A549 (cell line): ENCODE data around the gene MATR3. TPM values are rescaled to one million over a fixed set of nuclear protein-coding genes. Genes with fewer than 3 reads are reported as not detected.

Source experiments
- ATAC-seq, 2 experiments: fragments of 200-7000 bp in 1 of 2; fragments of >200 bp in 1 of 2; cut with Nextera tagmentation in 1 of 2; cut with Tn5 transposase in 1 of 2; 3 replicates each; pipeline versions ENCODE4 v1.8.0 to v1.9.1; 2018 to 2020; ENCODE audit warnings: mild to moderate bottlenecking in 1 of 2, moderate library complexity in 1 of 2
- CTCF ChIA-PET: fragments of 300-600 bp; sonication (Branson Sonifier 250); formaldehyde crosslinking; extraction: SDS; loops from one replicate; lab custom pipeline; 2021; ENCODE audit warnings: antibody characterized with exemption, inconsistent platforms; lab: Yijun Ruan, JAX
- POLR2A ChIA-PET: fragments of 350-600 bp; formaldehyde crosslinking; extraction: SDS; loops from one replicate; lab custom pipeline; 2021; ENCODE audit warnings: antibody characterized with exemption, inconsistent platforms; lab: Yijun Ruan, JAX
- DNase-seq, 2 experiments: peaks; one replicate each; pipeline versions ENCODE4 v3.0.0 to v3.0.0-alpha.2; 2011 to 2016; ENCODE audit warnings: low read depth in 1 of 2, low spot score in 1 of 2
- FAIRE-seq: peaks from 2 replicates; lab custom pipeline; 2011; peaks lifted over from hg19 to GRCh38; lab: Jason Lieb, UNC
- H3K27ac ChIP-seq, 2 experiments: fragments of >200 bp; sonication (Bioruptor Twin); formaldehyde crosslinking; 3 replicates each; pipeline ENCODE4 v1.5.1; 2016 to 2017
- H3K4me1 ChIP-seq: fragments of >200 bp; sonication (Bioruptor Twin); formaldehyde crosslinking; 3 replicates; pipeline ENCODE4 v1.6.1; 2016
- H3K4me2 ChIP-seq: fragments of >200 bp; sonication (Bioruptor Twin); formaldehyde crosslinking; 3 replicates; pipeline ENCODE4 v1.6.1; 2016
- H3K4me3 ChIP-seq: fragments of >200 bp; sonication (Bioruptor Twin); formaldehyde crosslinking; 3 replicates; pipeline ENCODE4 v1.5.1; 2016
- H3K9me3 ChIP-seq: fragments of >200 bp; sonication (Bioruptor Twin); formaldehyde crosslinking; 3 replicates; pipeline ENCODE4 v1.6.1; 2016
- CBX2 ChIP-seq: fragments of 200-600 bp; sonication (generic); IDR thresholded peaks from 2 replicates; pipeline ENCODE4 v1.6.1; 2016; ENCODE audit warnings: low read depth, mild to moderate bottlenecking, borderline replicate concordance
- CBX8 ChIP-seq: fragments of 200-600 bp; sonication (generic); IDR thresholded peaks from 2 replicates; pipeline ENCODE4 v1.6.1; 2016
- EHF ChIP-seq: fragments of 250-450 bp; sonication (Bioruptor Pico); IDR thresholded peaks from 2 replicates; pipeline ENCODE4 v1.5.0; 2020; ENCODE audit warnings: mild to moderate bottlenecking
- EP300 ChIP-seq, 2 experiments: fragments of >200 bp; sonication (Bioruptor Twin); formaldehyde crosslinking; IDR thresholded peaks; 2 replicates in 1 of 2; 3 replicates in 1 of 2; pipeline ENCODE4 v1.6.1; 2016 to 2017
- ESRRA ChIP-seq: fragments of 150-350 bp; IDR thresholded peaks from 2 replicates; pipeline ENCODE4 v1.6.1; 2014; ENCODE audit warnings: mild to moderate bottlenecking, low read length, borderline replicate concordance
- HOXA7 ChIP-seq: fragments of 250-450 bp; sonication (Bioruptor Pico); IDR thresholded peaks from 2 replicates; pipeline ENCODE4 v1.5.0; 2020; ENCODE audit warnings: mild to moderate bottlenecking, moderate library complexity
- HOXB5 ChIP-seq: fragments of 250-450 bp; sonication (Bioruptor Pico); IDR thresholded peaks from 2 replicates; pipeline ENCODE4 v1.5.0; 2020; ENCODE audit warnings: mild to moderate bottlenecking, moderate library complexity
- JUN ChIP-seq, 2 experiments: fragments of >200 bp; sonication (Bioruptor Twin); formaldehyde crosslinking; IDR thresholded peaks; 2 replicates in 1 of 2; 3 replicates in 1 of 2; pipeline ENCODE4 v1.6.1; 2016 to 2017
- KDM5A ChIP-seq: fragments of 200-600 bp; sonication (generic); IDR thresholded peaks from 2 replicates; pipeline ENCODE4 v1.6.1; 2016; ENCODE audit warnings: antibody characterized with exemption, mild to moderate bottlenecking
- MAZ ChIP-seq: fragments of 150-350 bp; IDR thresholded peaks from 2 replicates; pipeline ENCODE4 v1.6.1; 2014; ENCODE audit warnings: antibody characterized with exemption, low read depth, low read length, borderline replicate concordance
- MYC ChIP-seq: IDR thresholded peaks from 2 replicates; pipeline ENCODE4 v1.6.1; 2012; ENCODE audit warnings: mild to moderate bottlenecking, inconsistent platforms, low read length, improper control_type of control experiment, borderline replicate concordance
- NFE2L2 ChIP-seq: fragments of 150-350 bp; conservative IDR thresholded peaks from 2 replicates; pipeline ENCODE4 v1.6.1; 2014; ENCODE audit warnings: low read length
- NPAS2 ChIP-seq: fragments of 250-450 bp; sonication (Bioruptor Pico); IDR thresholded peaks from 2 replicates; pipeline ENCODE4 v1.8.0; 2022; ENCODE audit warnings: mild to moderate bottlenecking, moderate library complexity, borderline replicate concordance
- NR3C1 ChIP-seq: fragments of >200 bp; sonication (Bioruptor Twin); formaldehyde crosslinking; IDR thresholded peaks from 3 replicates; pipeline ENCODE4 v1.6.1; 2017
- PHF8 ChIP-seq: fragments of 200-600 bp; sonication (generic); IDR thresholded peaks from 2 replicates; pipeline ENCODE4 v1.6.1; 2016; ENCODE audit warnings: low read depth, mild to moderate bottlenecking, antibody characterized with exemption, moderate library complexity, borderline replicate concordance
- POLR2A ChIP-seq: IDR thresholded peaks from 2 replicates; pipeline ENCODE4 v1.6.1; 2012; ENCODE audit warnings: mild to moderate bottlenecking, low read length
- POLR2AphosphoS2 ChIP-seq: conservative IDR thresholded peaks from 2 replicates; pipeline ENCODE4 v1.6.1; 2012; ENCODE audit warnings: low read length, improper control_type of control experiment, inconsistent platforms
- RAD21 ChIP-seq, 2 experiments: fragments of >200 bp in 1 of 2; sonication (Bioruptor Twin) in 1 of 2; formaldehyde crosslinking in 1 of 2; IDR thresholded peaks in 1 of 2; conservative IDR thresholded peaks in 1 of 2; 2 replicates in 1 of 2; 3 replicates in 1 of 2; pipeline ENCODE4 v1.6.1; 2012 to 2018; ENCODE audit warnings: inconsistent platforms in 1 of 2
- RARB ChIP-seq: fragments of 250-450 bp; sonication (Bioruptor Pico); IDR thresholded peaks from 2 replicates; pipeline ENCODE4 v1.8.0; 2021; ENCODE audit warnings: mild to moderate bottlenecking, moderate library complexity
- RCOR1 ChIP-seq: fragments of 150-350 bp; IDR thresholded peaks from 2 replicates; pipeline ENCODE4 v1.6.1; 2014; ENCODE audit warnings: antibody characterized with exemption, low read length, low read depth
- RFX5 ChIP-seq: fragments of 450-650 bp; IDR thresholded peaks from 2 replicates; pipeline ENCODE4 v1.7.1; 2014; ENCODE audit warnings: antibody characterized with exemption, mild to moderate bottlenecking, moderate library complexity
- SREBF2 ChIP-seq: fragments of 450-650 bp; IDR thresholded peaks from 2 replicates; pipeline ENCODE4 v1.6.1; 2014; ENCODE audit warnings: mild to moderate bottlenecking, moderate library complexity
- TFCP2L1 ChIP-seq: fragments of 250-450 bp; sonication (Bioruptor Pico); IDR thresholded peaks from 2 replicates; pipeline ENCODE4 v1.5.0; 2021; ENCODE audit warnings: mild to moderate bottlenecking
- ZC3H11A ChIP-seq: fragments of 450-650 bp; IDR thresholded peaks from 2 replicates; pipeline ENCODE4 v1.6.1; 2014; ENCODE audit warnings: antibody characterized with exemption, mild to moderate bottlenecking
- ZNF302 ChIP-seq: fragments of 250-450 bp; sonication (Bioruptor Pico); IDR thresholded peaks from 2 replicates; pipeline ENCODE4 v1.9.0; 2021; ENCODE audit warnings: inconsistent platforms, mild to moderate bottlenecking, moderate library complexity
- ZSCAN20 ChIP-seq: fragments of 250-450 bp; sonication (Bioruptor Pico); IDR thresholded peaks from 2 replicates; pipeline ENCODE4 v1.8.0; 2022; ENCODE audit warnings: mild to moderate bottlenecking, moderate library complexity
- WGBS: methylation state at CpG from one replicate; pipeline ENCODE4 v1.1.6; 2017; ENCODE audit errors: missing lambda C conversion rate; 5-methylcytosine and 5-hydroxymethylcytosine counted together
- polyA plus RNA-seq, 4 experiments: library from polyadenylated mRNA; depleted of rRNA in 3 of 4; stranded (reverse); fragments of >200 nt; fragmentation: RNase III in 1 of 4; extraction: RNeasy Plus Mini Kit Qiagen cat#74134 plus additional on column Dnase treatment in 1 of 4; gene quantifications; 2 replicates in 3 of 4; 3 replicates in 1 of 4; pipeline ENCODE4 v1.2.3, GENCODE V29; 2011 to 2017
- TF ChIP-seq, protein P1 (sequence below): fragments of >200 bp; sonication (Bioruptor Twin); formaldehyde crosslinking; IDR thresholded peaks from 3 replicates; pipeline ENCODE4 v1.5.1; 2016
- TF ChIP-seq, protein P2 (sequence below): fragments of 450-650 bp; IDR thresholded peaks from 2 replicates; pipeline ENCODE4 v1.6.1; 2014; ENCODE audit warnings: antibody characterized with exemption
- TF ChIP-seq, protein P3 (sequence below): fragments of 200-600 bp; sonication (generic); IDR thresholded peaks from 2 replicates; pipeline ENCODE4 v1.6.1; 2016; ENCODE audit warnings: antibody characterized with exemption, mild to moderate bottlenecking, moderate library complexity
- TF ChIP-seq, protein P4 (sequence below): IDR thresholded peaks from 2 replicates; pipeline ENCODE4 v1.6.1; 2012
- TF ChIP-seq, protein P5 (sequence below): IDR thresholded peaks from 2 replicates; pipeline ENCODE4 v1.6.1; 2012; ENCODE audit warnings: low read depth, borderline replicate concordance
- TF ChIP-seq, protein P6 (sequence below): fragments of 250-450 bp; sonication (Bioruptor Pico); IDR thresholded peaks from 2 replicates; pipeline ENCODE4 v1.5.0; 2021; ENCODE audit warnings: mild to moderate bottlenecking, moderate library complexity, borderline replicate concordance

The MATR3 gene
- polyA plus RNA-seq, 2 of the 4 experiments (the other 2 are of a cell fraction) = 178 to 189 TPM

DNA sequence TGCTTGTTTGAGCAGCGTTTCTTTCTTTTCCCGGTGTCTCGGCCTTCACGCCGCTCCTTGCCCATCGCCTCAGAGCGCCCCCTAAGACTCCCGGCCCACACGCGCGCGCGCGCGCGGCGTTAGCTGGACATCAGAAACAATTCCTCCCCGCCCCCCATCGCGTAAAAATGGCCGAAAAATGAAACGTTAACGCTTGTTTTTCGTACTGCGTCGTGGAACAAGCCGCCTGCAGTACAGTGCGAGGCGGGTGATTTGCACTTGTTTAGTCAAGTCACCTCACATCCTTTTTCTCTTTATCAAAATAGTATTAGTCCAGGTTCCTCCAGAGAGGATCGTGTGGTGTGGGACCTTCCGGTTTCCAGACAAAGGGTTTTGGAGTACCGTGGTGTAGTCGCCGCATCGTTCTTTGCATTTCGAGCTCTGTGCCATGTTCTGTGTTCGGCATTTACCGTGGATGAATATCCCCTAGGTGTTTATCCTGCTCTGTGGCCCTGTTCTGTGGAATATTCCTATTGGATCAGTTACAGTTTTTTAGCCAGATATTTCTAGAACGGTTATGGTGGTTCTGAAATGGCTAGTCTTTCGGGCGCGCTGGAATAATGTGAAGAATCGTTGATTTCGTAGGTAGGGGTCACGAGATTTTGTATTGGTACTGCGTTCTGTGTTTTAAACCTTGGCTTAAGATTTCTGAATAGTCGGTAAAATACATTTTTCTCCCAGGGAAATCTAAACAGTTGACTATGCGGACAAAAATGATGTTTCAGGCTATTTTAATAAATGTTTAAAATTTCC is 1.0 kb downstream of the MATR3 start:
- Histone ChIP-seq H3K27ac (peak overlapping the region; percentile 97 to 98), H3K4me1 (peaks cover 42% of the 10 kb centered on the region), H3K4me2 (peak overlapping the region; percentile 91), H3K4me3 (peak overlapping the region; percentile 66), H3K9me3 (no peaks in the 10 kb centered on the region)
- ATAC-seq = peak; percentile 73 to 76
- CTCF ChIA-PET = interaction anchor here (0.9 to 2.3 kb wide), 11 partner anchors 11 to 219 kb away, joined by 3 to 17 read pairs (median 3); no protein-coding TSS in a partner anchor
- no peak for FAIRE-seq
- DNase-seq = peak; percentile 52 to 91
- POLR2A ChIA-PET = interaction anchor here (0.7 to 2.5 kb wide), 22 partner anchors 9 to 719 kb away, joined by 3 to 38 read pairs (median 3); partner anchors contain the start of genes DNAJC18, HSPA9, PAIP2 and SIL1
- WGBS = 2% methylated on average over 48 of the region's 48 CpGs
- TF ChIP-seq POLR2AphosphoS2 (no peak), MYC (peak; percentile 65; the same call in 1 of the 2 replicates), NPAS2 (no peak), RARB (peak; percentile 49; the same call in 1 of the 2 replicates), RFX5 (no peak), CBX8 (no peak), CBX2 (no peak), KDM5A (peak; percentile 78), ZSCAN20 (CRISPR knock-in tag) (no peak), RAD21 (conservative IDR thresholded peaks at IDR 0.05 in 1 of 2, IDR thresholded peaks at IDR 0.05 in 1 of 2) (0 out of 5 replicates have a peak, but pooled peaks of 1 of the 2 experiments have one; percentile 8), JUN (IDR thresholded peaks at IDR 0.05) (no peak), NFE2L2 (no peak), ESRRA (no peak), HOXA7 (no peak), HOXB5 (CRISPR knock-in tag) (no peak), NR3C1 (no peak), SREBF2 (no peak), EP300 (IDR thresholded peaks at IDR 0.05) (no peak), TFCP2L1 (CRISPR knock-in tag) (no peak), MAZ (no peak), ZNF302 (no peak), EHF (no peak), RCOR1 (no peak), ZC3H11A (no peak), PHF8 (no peak), POLR2A (no peak; the same call in 1 of the 2 replicates)
- TF ChIP-seq, protein P1, sequence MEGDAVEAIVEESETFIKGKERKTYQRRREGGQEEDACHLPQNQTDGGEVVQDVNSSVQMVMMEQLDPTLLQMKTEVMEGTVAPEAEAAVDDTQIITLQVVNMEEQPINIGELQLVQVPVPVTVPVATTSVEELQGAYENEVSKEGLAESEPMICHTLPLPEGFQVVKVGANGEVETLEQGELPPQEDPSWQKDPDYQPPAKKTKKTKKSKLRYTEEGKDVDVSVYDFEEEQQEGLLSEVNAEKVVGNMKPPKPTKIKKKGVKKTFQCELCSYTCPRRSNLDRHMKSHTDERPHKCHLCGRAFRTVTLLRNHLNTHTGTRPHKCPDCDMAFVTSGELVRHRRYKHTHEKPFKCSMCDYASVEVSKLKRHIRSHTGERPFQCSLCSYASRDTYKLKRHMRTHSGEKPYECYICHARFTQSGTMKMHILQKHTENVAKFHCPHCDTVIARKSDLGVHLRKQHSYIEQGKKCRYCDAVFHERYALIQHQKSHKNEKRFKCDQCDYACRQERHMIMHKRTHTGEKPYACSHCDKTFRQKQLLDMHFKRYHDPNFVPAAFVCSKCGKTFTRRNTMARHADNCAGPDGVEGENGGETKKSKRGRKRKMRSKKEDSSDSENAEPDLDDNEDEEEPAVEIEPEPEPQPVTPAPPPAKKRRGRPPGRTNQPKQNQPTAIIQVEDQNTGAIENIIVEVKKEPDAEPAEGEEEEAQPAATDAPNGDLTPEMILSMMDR = peak; percentile 52
- TF ChIP-seq, protein P2, sequence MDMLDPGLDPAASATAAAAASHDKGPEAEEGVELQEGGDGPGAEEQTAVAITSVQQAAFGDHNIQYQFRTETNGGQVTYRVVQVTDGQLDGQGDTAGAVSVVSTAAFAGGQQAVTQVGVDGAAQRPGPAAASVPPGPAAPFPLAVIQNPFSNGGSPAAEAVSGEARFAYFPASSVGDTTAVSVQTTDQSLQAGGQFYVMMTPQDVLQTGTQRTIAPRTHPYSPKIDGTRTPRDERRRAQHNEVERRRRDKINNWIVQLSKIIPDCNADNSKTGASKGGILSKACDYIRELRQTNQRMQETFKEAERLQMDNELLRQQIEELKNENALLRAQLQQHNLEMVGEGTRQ = no peak; the same call in 1 of the 2 replicates
- TF ChIP-seq, protein P3, sequence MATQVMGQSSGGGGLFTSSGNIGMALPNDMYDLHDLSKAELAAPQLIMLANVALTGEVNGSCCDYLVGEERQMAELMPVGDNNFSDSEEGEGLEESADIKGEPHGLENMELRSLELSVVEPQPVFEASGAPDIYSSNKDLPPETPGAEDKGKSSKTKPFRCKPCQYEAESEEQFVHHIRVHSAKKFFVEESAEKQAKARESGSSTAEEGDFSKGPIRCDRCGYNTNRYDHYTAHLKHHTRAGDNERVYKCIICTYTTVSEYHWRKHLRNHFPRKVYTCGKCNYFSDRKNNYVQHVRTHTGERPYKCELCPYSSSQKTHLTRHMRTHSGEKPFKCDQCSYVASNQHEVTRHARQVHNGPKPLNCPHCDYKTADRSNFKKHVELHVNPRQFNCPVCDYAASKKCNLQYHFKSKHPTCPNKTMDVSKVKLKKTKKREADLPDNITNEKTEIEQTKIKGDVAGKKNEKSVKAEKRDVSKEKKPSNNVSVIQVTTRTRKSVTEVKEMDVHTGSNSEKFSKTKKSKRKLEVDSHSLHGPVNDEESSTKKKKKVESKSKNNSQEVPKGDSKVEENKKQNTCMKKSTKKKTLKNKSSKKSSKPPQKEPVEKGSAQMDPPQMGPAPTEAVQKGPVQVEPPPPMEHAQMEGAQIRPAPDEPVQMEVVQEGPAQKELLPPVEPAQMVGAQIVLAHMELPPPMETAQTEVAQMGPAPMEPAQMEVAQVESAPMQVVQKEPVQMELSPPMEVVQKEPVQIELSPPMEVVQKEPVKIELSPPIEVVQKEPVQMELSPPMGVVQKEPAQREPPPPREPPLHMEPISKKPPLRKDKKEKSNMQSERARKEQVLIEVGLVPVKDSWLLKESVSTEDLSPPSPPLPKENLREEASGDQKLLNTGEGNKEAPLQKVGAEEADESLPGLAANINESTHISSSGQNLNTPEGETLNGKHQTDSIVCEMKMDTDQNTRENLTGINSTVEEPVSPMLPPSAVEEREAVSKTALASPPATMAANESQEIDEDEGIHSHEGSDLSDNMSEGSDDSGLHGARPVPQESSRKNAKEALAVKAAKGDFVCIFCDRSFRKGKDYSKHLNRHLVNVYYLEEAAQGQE = no peak
- TF ChIP-seq, protein P4, sequence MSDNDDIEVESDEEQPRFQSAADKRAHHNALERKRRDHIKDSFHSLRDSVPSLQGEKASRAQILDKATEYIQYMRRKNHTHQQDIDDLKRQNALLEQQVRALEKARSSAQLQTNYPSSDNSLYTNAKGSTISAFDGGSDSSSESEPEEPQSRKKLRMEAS = peak; percentile 65
- TF ChIP-seq, protein P5, sequence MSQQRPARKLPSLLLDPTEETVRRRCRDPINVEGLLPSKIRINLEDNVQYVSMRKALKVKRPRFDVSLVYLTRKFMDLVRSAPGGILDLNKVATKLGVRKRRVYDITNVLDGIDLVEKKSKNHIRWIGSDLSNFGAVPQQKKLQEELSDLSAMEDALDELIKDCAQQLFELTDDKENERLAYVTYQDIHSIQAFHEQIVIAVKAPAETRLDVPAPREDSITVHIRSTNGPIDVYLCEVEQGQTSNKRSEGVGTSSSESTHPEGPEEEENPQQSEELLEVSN = no peak
- TF ChIP-seq, protein P6, sequence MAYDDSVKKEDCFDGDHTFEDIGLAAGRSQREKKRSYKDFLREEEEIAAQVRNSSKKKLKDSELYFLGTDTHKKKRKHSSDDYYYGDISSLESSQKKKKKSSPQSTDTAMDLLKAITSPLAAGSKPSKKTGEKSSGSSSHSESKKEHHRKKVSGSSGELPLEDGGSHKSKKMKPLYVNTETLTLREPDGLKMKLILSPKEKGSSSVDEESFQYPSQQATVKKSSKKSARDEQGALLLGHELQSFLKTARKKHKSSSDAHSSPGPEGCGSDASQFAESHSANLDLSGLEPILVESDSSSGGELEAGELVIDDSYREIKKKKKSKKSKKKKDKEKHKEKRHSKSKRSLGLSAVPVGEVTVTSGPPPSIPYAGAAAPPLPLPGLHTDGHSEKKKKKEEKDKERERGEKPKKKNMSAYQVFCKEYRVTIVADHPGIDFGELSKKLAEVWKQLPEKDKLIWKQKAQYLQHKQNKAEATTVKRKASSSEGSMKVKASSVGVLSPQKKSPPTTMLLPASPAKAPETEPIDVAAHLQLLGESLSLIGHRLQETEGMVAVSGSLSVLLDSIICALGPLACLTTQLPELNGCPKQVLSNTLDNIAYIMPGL (CRISPR knock-in tag) = no peak; the same call in 1 of the 2 replicates
